ENCODE data around the gene CAMKK1.
A peak's percentile ranks its signal among the peaks of the same experiment; 100 is the strongest.

Gene CAMKK1

GRCh38 chr17:3921006-3921405, 28.2 kb upstream of the CAMKK1 start:
- in situ Hi-C loops (cut with HindIII; ENCODE audit: low pct_ligation_motif_present, low pct_unique_long_range_greater_than_20kb, low sequenced_read_pairs), result no loop called here
- DNase-seq, result no peak

DNA sequence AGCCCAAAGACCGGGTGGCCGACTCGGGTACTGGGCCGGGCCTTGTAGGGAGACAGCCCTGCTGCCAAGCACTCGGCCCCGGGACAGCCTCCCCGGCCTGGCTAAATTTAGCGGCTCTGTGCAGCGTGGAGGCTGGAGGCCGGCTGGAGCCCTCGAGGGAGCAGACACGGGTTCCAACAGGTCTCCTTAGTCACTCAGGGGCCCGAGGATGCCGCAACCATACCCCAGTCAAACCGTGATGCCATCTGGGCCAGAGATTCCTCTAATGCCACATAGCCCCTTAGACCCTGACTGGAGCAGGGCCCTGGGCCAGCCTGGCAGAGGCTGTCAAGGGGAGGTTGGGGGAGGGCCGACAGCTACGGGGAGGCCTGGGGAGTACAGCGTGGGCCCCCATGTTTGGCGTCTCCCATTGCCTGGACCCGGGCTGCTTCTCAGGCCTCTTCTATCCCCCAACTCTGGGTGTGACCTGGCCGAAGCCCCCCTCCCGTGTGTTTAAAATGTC, 26.3 kb upstream of the CAMKK1 start:
- DNase-seq, result no peak
- in situ Hi-C loops (cut with HindIII; ENCODE audit: low pct_ligation_motif_present, low pct_unique_long_range_greater_than_20kb, low sequenced_read_pairs), result no loop called here

DNA sequence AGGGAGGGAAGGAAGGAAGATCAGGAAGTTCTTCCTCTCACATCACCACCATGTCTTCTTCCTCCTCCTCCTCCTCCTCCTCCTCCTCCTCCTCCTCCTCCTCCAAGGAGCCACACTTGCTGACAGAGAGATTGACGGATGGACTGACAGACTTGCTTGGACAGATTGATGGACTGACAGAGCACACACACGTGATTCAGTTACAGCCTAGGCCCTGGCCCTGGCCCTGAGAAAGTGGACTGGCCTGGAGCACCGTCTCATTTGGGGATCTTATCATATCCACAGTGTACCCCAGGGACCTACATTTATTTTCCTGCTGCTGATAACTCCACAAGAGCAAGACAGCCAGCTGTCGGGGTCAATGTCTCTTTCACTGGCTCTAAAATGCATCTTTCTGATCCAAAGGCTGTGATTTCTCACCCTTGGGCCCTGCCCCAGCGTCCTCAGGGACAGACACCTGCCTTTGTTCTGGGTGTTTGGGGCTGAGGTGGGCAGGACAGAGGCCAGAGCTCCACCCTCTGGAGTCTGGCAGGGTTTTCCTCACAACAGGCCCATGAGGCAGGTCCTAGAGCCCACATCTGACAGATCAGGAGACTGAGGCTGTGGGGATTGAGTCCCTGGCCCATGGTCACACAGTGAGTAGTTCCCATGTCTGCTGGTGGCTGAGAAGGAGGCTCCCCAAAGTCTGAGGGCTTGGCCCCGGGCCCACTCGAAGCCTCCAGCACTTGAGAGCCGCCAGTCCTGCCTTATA, 25.7 kb upstream of the CAMKK1 start:
- no peak for DNase-seq
- in situ Hi-C loops (cut with HindIII; ENCODE audit: low pct_ligation_motif_present, low pct_unique_long_range_greater_than_20kb, low sequenced_read_pairs), result no loop called here

- in situ Hi-C loops (cut with HindIII; ENCODE audit: low pct_ligation_motif_present, low pct_unique_long_range_greater_than_20kb, low sequenced_read_pairs), result no loop called here
- DNase-seq, result no peak
Observed at GRCh38 chr17:3917391-3917931, 24.6 kb upstream of the CAMKK1 start.

- no peak for DNase-seq
- in situ Hi-C loops (cut with HindIII; ENCODE audit: low pct_ligation_motif_present, low pct_unique_long_range_greater_than_20kb, low sequenced_read_pairs), result no loop called here
Observed at GRCh38 chr17:3916825-3917224, 24.0 kb upstream of the CAMKK1 start.

GRCh38 chr17:3915995-3916696, 23.3 kb upstream of the CAMKK1 start, which contains the start of gene P2RX1:
Gene P2RX1, minus strand, starts transcription at chr17:3916465. Its CDS starts 240 bp downstream, at chr17:3916225.
- in situ Hi-C loops (cut with HindIII; ENCODE audit: low pct_ligation_motif_present, low pct_unique_long_range_greater_than_20kb, low sequenced_read_pairs), result no loop called here
- DNase-seq, result no peak

GRCh38 chr17:3915581-3915994, 22.7 kb upstream of the CAMKK1 start:
- in situ Hi-C loops (cut with HindIII; ENCODE audit: low pct_ligation_motif_present, low pct_unique_long_range_greater_than_20kb, low sequenced_read_pairs), result no loop called here
- no peak for DNase-seq

DNA sequence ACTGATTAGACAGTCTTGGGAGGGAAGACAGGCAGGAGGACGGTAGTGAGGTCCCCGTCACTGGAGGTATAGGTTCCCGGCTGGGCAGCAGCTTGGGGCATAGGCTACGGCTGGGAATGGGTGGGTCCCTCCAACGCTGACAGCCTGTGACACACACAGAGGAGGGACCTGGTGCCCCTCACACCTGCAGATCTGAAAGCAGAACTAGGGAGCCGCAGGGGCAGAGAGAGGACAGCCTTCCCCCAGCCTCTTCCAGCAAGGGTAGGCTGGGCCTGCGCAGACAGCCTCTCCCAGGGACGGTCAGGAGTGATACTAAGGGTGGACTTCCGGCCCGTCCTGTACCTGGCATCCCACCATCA, 21.4 kb upstream of the CAMKK1 start:
- DNase-seq, result no peak

DNA sequence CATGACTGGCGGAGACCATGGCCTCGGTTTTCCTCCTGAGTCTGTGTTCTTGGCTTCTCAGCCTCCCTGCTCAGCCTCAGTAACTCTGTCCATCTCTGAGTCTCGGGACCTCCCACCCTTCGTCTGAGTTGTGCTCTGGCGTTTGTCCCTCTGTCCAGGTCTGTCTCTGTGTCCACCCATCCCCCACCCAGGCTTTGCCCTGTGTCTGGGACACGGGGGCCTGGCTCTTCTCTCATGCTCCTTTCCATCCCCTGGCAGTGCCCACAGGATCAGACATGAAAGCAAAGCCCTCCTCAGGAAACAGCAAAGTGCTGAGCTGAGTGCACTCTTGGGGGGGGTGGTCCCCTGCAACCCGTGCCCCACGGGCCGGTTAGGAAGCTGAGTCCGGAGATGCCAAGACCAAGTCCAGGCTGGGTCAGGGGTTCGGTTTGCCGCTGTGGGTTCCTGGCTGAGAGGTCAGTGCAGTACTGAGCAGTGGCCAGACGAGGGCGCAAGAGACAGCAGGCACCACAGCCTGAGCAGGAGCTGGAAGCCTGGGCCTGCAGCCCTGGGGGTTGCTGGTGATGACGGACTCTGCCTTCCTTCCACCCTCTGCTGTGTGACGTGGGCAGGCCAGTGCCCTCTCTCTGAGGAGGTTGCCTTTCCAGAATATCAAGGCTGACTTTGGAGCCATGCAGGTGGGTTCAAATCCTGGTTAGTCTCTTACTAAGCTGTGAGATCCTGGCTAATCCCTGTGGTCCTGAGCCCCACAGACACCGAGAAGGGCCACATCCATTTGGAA, 20.9 kb upstream of the CAMKK1 start:
- peak; percentile 70 for DNase-seq
- in situ Hi-C loops (cut with HindIII; ENCODE audit: low pct_ligation_motif_present, low pct_unique_long_range_greater_than_20kb, low sequenced_read_pairs), result no loop called here

More for the DNA sequence above, 21.4 kb upstream of the CAMKK1 start:
- in situ Hi-C loops (cut with HindIII; ENCODE audit: low pct_ligation_motif_present, low pct_unique_long_range_greater_than_20kb, low sequenced_read_pairs), result no loop called here

DNA sequence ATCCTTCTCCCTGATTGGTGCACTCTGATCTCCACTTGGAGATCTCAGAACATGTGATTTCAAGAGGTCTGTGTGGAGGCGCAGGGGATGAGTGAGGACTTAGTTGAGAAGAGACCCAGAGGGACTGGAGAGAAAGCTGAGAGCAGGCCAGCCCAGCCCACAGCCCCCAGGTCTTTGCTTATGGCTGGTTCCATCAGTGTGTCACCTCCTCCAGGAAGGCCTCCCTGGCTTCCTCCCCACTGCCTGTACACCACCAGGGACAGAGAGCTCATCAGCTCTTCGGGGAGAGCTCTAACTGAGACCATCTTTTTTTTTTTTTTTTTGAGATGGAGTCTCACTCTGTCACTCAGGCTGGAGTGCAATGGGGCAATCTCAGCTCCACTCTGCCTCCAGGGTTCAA, 20.0 kb upstream of the CAMKK1 start:
- in situ Hi-C loops (cut with HindIII; ENCODE audit: low pct_ligation_motif_present, low pct_unique_long_range_greater_than_20kb, low sequenced_read_pairs), result no loop called here
- no peak for DNase-seq

DNA sequence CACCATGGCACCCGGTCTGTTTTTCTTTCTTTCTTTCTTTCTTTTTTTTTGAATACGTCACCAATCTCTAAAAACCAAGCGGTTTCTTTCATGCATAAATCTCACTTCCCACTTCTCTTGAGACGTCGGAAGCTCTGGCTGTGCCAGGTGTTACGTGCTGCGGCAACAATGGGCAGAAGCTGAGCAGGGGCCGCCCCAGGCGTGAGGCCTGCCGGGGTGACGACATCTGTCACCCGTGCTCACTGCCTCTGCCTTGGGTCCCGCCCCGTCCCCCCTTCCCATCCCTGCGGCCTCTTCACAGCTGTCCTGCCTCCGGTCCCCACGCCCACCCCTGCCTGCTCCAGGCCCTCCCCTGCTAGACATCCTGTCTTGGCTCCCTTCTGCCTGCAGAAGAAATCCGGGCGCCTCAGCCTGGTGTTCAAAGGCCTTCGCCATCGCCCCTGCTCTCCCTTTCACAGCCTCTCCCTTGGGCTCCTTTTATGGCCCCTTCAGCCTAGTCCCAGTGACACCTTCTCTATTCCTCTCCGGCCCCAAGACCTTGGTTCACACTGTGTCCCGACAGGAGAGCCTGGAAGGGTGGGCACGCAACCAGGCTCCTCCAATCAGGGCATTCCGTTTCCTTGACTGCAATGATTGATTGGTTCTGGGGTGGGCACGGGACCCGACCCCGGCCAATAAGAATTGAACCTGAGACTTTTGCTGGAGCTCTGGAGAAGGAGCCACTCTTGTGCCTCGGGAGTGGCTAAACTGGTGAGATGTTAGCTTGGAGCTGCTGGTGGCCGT, 18.6 kb upstream of the CAMKK1 start:
- in situ Hi-C loops (cut with HindIII; ENCODE audit: low pct_ligation_motif_present, low pct_unique_long_range_greater_than_20kb, low sequenced_read_pairs), result no loop called here

GRCh38 chr17:3910420-3911270, 17.8 kb upstream of the CAMKK1 start:
- in situ Hi-C loops (cut with HindIII; ENCODE audit: low pct_ligation_motif_present, low pct_unique_long_range_greater_than_20kb, low sequenced_read_pairs), result no loop called here
- no peak for DNase-seq

More for the DNA sequence above, 18.6 kb upstream of the CAMKK1 start:
- no peak for DNase-seq

- DNase-seq, result no peak
- in situ Hi-C loops (cut with HindIII; ENCODE audit: low pct_ligation_motif_present, low pct_unique_long_range_greater_than_20kb, low sequenced_read_pairs), result no loop called here
Observed at GRCh38 chr17:3909257-3909656, 16.4 kb upstream of the CAMKK1 start.

GRCh38 chr17:3907483-3908216, 14.8 kb upstream of the CAMKK1 start:
- DNase-seq, result peak; percentile 21
- in situ Hi-C loops (cut with HindIII; ENCODE audit: low pct_ligation_motif_present, low pct_unique_long_range_greater_than_20kb, low sequenced_read_pairs), result no loop called here

DNA sequence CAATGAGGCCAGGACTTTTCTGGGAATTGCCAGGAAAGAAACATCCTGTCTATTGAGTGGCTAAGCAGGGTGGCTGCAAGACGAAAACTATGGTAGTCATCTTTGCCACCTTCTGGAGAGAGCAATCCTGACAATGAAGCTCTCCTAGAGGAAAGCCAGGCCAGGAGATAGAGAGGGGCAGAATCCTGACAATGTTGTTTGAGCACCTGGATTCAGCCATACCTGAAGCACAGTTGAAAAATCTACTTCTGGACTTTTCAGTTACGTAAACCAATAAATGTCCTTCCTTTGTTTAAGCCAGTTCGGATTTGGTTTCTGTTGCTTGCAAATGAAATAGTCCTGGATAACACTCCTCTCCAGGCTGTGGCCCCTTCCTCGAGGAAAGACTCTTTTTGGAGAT, 14.0 kb upstream of the CAMKK1 start:
- in situ Hi-C loops (cut with HindIII; ENCODE audit: low pct_ligation_motif_present, low pct_unique_long_range_greater_than_20kb, low sequenced_read_pairs), result no loop called here
- DNase-seq, result no peak

- DNase-seq, result no peak
- in situ Hi-C loops (cut with HindIII; ENCODE audit: low pct_ligation_motif_present, low pct_unique_long_range_greater_than_20kb, low sequenced_read_pairs), result no loop called here
Observed at GRCh38 chr17:3905017-3905520, 12.2 kb upstream of the CAMKK1 start.

DNA sequence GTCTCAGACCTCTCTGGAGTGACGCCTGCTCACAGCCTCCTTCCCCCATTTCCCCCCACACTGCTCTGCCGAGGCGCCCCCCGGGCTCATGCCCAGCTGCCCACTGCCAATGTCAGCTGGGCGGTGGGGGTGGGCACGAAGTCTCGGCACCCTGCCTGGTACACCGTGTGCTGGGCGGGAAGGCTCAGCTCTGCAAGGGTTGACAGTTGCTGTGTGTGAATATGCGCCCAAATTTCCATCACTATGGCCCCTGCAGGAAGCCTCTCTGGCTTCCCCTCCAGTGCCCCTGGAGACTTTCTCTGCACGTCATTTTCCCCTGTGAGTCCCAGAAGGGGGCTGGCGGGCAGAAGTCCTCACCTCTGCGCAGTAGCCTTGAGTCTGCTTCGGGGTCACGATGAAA, 11.6 kb upstream of the CAMKK1 start:
- no peak for DNase-seq
- in situ Hi-C loops (cut with HindIII; ENCODE audit: low pct_ligation_motif_present, low pct_unique_long_range_greater_than_20kb, low sequenced_read_pairs), result no loop called here
